ENCODE measurements around the gene KRT75. TPM values are rescaled to one million over a fixed set of nuclear protein-coding genes. Genes with fewer than 3 reads are reported as not detected.

KRT75 gene
- total RNA-seq, 1 experiment from 2014 or later: not detected

GRCh38 chr12:52434760-52435530 is 774 bp upstream of the KRT75 start:
- POLR2A ChIA-PET (ENCODE audit: low non-redundant PET): no interaction called here

GRCh38 chr12:52433501-52434080 is 580 bp downstream of the KRT75 start:
- no peak for DNase-seq (ENCODE audit: low spot score)
- Histone ChIP-seq H3K27ac (ENCODE audit: low read depth, low read length, poor library complexity, severe bottlenecking) (no peak overlapping the region), H3K4me3 (ENCODE audit: low read depth, low read length, poor library complexity, severe bottlenecking) (no peak overlapping the region), H3K9me3 (ENCODE audit: low read depth, low read length, poor library complexity, severe bottlenecking) (no peaks in the 10 kb centered on the region), H3K36me3 (ENCODE audit: insufficient read depth, low read length, poor library complexity, severe bottlenecking) (no peaks in the 10 kb centered on the region), H3K27me3 (replicated peaks; ENCODE audit: insufficient read depth, low read depth, low read length, poor library complexity) (peaks cover 40% of the 10 kb centered on the region), H3K4me1 (ENCODE audit: insufficient read depth, low read length, poor library complexity, severe bottlenecking) (no peaks in the 10 kb centered on the region)
- TF ChIP-seq CTCF (conservative IDR thresholded peaks at IDR 0.05; ENCODE audit: low read depth, low read length) (no peak), EZH2 (IDR thresholded peaks at IDR 0.05; ENCODE audit: borderline replicate concordance, low read depth, low read length, poor library complexity, severe bottlenecking) (no peak)
- BruUV-seq (replicated peaks): no TSS peak
- POLR2A ChIA-PET (ENCODE audit: low non-redundant PET): no interaction called here
- intact Hi-C loops (cut with micrococcal nuclease; ENCODE audit: unreplicated experiment): no loop called here
- CTCF ChIA-PET: no interaction called here

More at GRCh38 chr12:52434760-52435530, 774 bp upstream of the KRT75 start:
- H3K36me3 ChIP-seq (ENCODE audit: insufficient read depth, low read length, poor library complexity, severe bottlenecking): no peaks in the 10 kb centered on the region
- no peak overlapping the region for H3K27ac ChIP-seq (ENCODE audit: low read depth, low read length, poor library complexity, severe bottlenecking)
- no peaks in the 10 kb centered on the region for H3K4me1 ChIP-seq (ENCODE audit: insufficient read depth, low read length, poor library complexity, severe bottlenecking)
- no peak for DNase-seq (ENCODE audit: low spot score)
- no peak for TF ChIP-seq CTCF (conservative IDR thresholded peaks at IDR 0.05; ENCODE audit: low read depth, low read length)
- no peak for TF ChIP-seq EZH2 (IDR thresholded peaks at IDR 0.05; ENCODE audit: borderline replicate concordance, low read depth, low read length, poor library complexity, severe bottlenecking)
- intact Hi-C loops (cut with micrococcal nuclease; ENCODE audit: unreplicated experiment): no loop called here
- CTCF ChIA-PET: no interaction called here
- H3K9me3 ChIP-seq (ENCODE audit: low read depth, low read length, poor library complexity, severe bottlenecking): no peaks in the 10 kb centered on the region
- no TSS peak for BruUV-seq (replicated peaks)
- no peak overlapping the region for H3K4me3 ChIP-seq (ENCODE audit: low read depth, low read length, poor library complexity, severe bottlenecking)
- H3K27me3 ChIP-seq (replicated peaks; ENCODE audit: insufficient read depth, low read depth, low read length, poor library complexity): peaks cover 29% of the 10 kb centered on the region

GRCh38 chr12:52432559-52433207 is 1.5 kb downstream of the KRT75 start:
- Histone ChIP-seq H3K36me3 (ENCODE audit: insufficient read depth, low read length, poor library complexity, severe bottlenecking) (no peaks in the 10 kb centered on the region), H3K27ac (ENCODE audit: low read depth, low read length, poor library complexity, severe bottlenecking) (no peak overlapping the region), H3K4me3 (ENCODE audit: low read depth, low read length, poor library complexity, severe bottlenecking) (no peak overlapping the region), H3K27me3 (replicated peaks; ENCODE audit: insufficient read depth, low read depth, low read length, poor library complexity) (peaks cover 43% of the 10 kb centered on the region), H3K9me3 (ENCODE audit: low read depth, low read length, poor library complexity, severe bottlenecking) (no peaks in the 10 kb centered on the region), H3K4me1 (ENCODE audit: insufficient read depth, low read length, poor library complexity, severe bottlenecking) (no peaks in the 10 kb centered on the region)
- TF ChIP-seq EZH2 (IDR thresholded peaks at IDR 0.05; ENCODE audit: borderline replicate concordance, low read depth, low read length, poor library complexity, severe bottlenecking) (no peak), CTCF (conservative IDR thresholded peaks at IDR 0.05; ENCODE audit: low read depth, low read length) (no peak)
- CTCF ChIA-PET: no interaction called here
- intact Hi-C loops (cut with micrococcal nuclease; ENCODE audit: unreplicated experiment): no loop called here
- POLR2A ChIA-PET (ENCODE audit: low non-redundant PET): no interaction called here
- BruUV-seq (replicated peaks): no TSS peak
- no peak for DNase-seq (ENCODE audit: low spot score)

Measured in A673 (cell line).